H1 (cell line): ENCODE measurements around the gene MRPL3. TPM values are rescaled to one million over a fixed set of nuclear protein-coding genes. Genes with fewer than 3 reads are reported as not detected.

ENCODE experiments used
- CTCF ChIA-PET: fragments of 300-600 bp; sonication (Branson Sonifier 250); formaldehyde crosslinking; loops from one replicate; lab custom pipeline; 2021; ENCODE audit not compliant: partially characterized antibody; lab: Charles Lee
- POLR2A ChIA-PET: fragments of 300-600 bp; sonication (Branson Sonifier 250); formaldehyde crosslinking; loops from one replicate; lab custom pipeline; 2021; ENCODE audit warnings: inconsistent platforms; ENCODE audit not compliant: partially characterized antibody; lab: Charles Lee
- DNase-seq, 2 experiments: peaks; one replicate each; pipeline versions ENCODE4 v3.0.0 to v3.0.0-alpha.2; 2010 to 2022; ENCODE audit warnings: low spot score in 2 of 2, low read depth in 1 of 2, mixed read lengths in 1 of 2
- FAIRE-seq: peaks from 2 replicates; lab custom pipeline; 2011; peaks lifted over from hg19 to GRCh38; lab: Jason Lieb, UNC
- H2AFZ ChIP-seq: 2 replicates; pipeline ENCODE4 v1.8.1; 2012; ENCODE audit warnings: low read length, inconsistent platforms
- H2AK5ac ChIP-seq: 2 replicates; pipeline ENCODE4 v1.6.1; 2013; ENCODE audit warnings: low read depth, low read length
- H2BK120ac ChIP-seq: replicated peaks from 2 replicates; pipeline ENCODE3; 2013; ENCODE audit warnings: low read depth, low read length, inconsistent platforms
- H2BK12ac ChIP-seq: 2 replicates; pipeline ENCODE4 v1.6.1; 2013; ENCODE audit warnings: low read depth, low read length
- H2BK15ac ChIP-seq: 2 replicates; pipeline ENCODE4 v1.6.1; 2013; ENCODE audit warnings: low read length
- H2BK20ac ChIP-seq: 2 replicates; pipeline ENCODE4 v1.6.1; 2013; ENCODE audit warnings: low read length
- H2BK5ac ChIP-seq: 2 replicates; pipeline ENCODE4 v1.6.1; 2013; ENCODE audit warnings: low read depth, low read length
- H3K14ac ChIP-seq: 2 replicates; pipeline ENCODE4 v1.6.1; 2013; ENCODE audit warnings: inconsistent platforms; ENCODE audit not compliant: insufficient read length
- H3K18ac ChIP-seq: 2 replicates; pipeline ENCODE4 v1.6.1; 2013; ENCODE audit warnings: low read length; ENCODE audit errors: extremely low read depth
- H3K23ac ChIP-seq: 2 replicates; pipeline ENCODE4 v1.6.1; 2013; ENCODE audit warnings: inconsistent platforms; ENCODE audit not compliant: insufficient read length
- H3K23me2 ChIP-seq: 2 replicates; pipeline ENCODE4 v1.6.1; 2013; ENCODE audit warnings: low read depth, low read length
- H3K27ac ChIP-seq: 2 replicates; pipeline ENCODE4 v1.6.1; 2011; ENCODE audit warnings: low read depth, low read length, inconsistent platforms
- H3K27me3 ChIP-seq, 4 experiments: replicated peaks in 1 of 4; 1 replicate in 1 of 4; 2 replicates in 3 of 4; pipeline versions ENCODE4 v1.6.1 to v1.8.1; 2011 to 2013; ENCODE audit warnings: low read length in 3 of 4, mild to moderate bottlenecking in 3 of 4, inconsistent platforms in 2 of 4, mixed read lengths in 2 of 4, moderate library complexity in 1 of 4; ENCODE audit not compliant: control insufficient read depth in 3 of 4, insufficient read depth in 3 of 4; ENCODE audit errors: extremely low read depth in 1 of 4
- H3K36me3 ChIP-seq, 4 experiments: 2 replicates each; pipeline versions ENCODE4 v1.6.1 to v1.8.1; 2011 to 2013; ENCODE audit warnings: mild to moderate bottlenecking in 4 of 4, low read length in 3 of 4, moderate library complexity in 2 of 4, control low read depth in 1 of 4, inconsistent platforms in 1 of 4; ENCODE audit not compliant: insufficient read depth in 4 of 4, control insufficient read depth in 2 of 4
- H3K4ac ChIP-seq: replicated peaks from 2 replicates; pipeline ENCODE3; 2013; ENCODE audit warnings: low read length, low read depth, mixed read lengths, inconsistent platforms; ENCODE audit not compliant: insufficient read length
- H3K4me1 ChIP-seq, 4 experiments: replicated peaks in 1 of 4; 1 replicate in 1 of 4; 2 replicates in 3 of 4; pipeline versions ENCODE4 v1.6.1 to v1.8.1; 2011 to 2013; ENCODE audit warnings: low read length in 3 of 4, inconsistent platforms in 2 of 4, mixed read lengths in 1 of 4; ENCODE audit not compliant: insufficient read depth in 4 of 4, control insufficient read depth in 3 of 4
- H3K4me2 ChIP-seq, 2 experiments: 2 replicates each; pipeline versions ENCODE4 v1.6.1 to v1.8.1; 2011 to 2013; ENCODE audit warnings: low read depth in 2 of 2, low read length in 2 of 2, control low read depth in 1 of 2, inconsistent platforms in 1 of 2, mild to moderate bottlenecking in 1 of 2; ENCODE audit not compliant: insufficient read depth in 1 of 2
- H3K4me3 ChIP-seq, 4 experiments: fragments of 200-600, 300-600 bp in 1 of 4; sonication (generic), shearing (Covaris generic), sonication (Bioruptor Twin) in 1 of 4; 2 replicates each; pipeline versions ENCODE4 v1.5.1 to v1.8.1; 2011 to 2016; ENCODE audit warnings: low read length in 4 of 4, low read depth in 3 of 4, control low read depth in 2 of 4, inconsistent platforms in 2 of 4, mild to moderate bottlenecking in 2 of 4, mixed read lengths in 1 of 4, moderate library complexity in 1 of 4; ENCODE audit not compliant: insufficient read depth in 2 of 4; ENCODE audit errors: extremely low read depth in 1 of 4
- H3K56ac ChIP-seq: replicated peaks from 2 replicates; pipeline ENCODE3; 2013; ENCODE audit warnings: low read depth, mild to moderate bottlenecking, mixed read lengths, low read length, inconsistent platforms; ENCODE audit not compliant: insufficient read length
- H3K79me1 ChIP-seq: 2 replicates; pipeline ENCODE4 v1.6.1; 2013; ENCODE audit warnings: low read depth, low read length, control low read depth
- H3K79me2 ChIP-seq, 2 experiments: 2 replicates each; pipeline versions ENCODE4 v1.6.1 to v1.8.1; 2012 to 2013; ENCODE audit warnings: low read length in 2 of 2, mild to moderate bottlenecking in 2 of 2, inconsistent platforms in 1 of 2; ENCODE audit not compliant: insufficient read depth in 2 of 2, control insufficient read depth in 1 of 2
- H3K9ac ChIP-seq, 4 experiments: replicated peaks in 1 of 4; 1 replicate in 1 of 4; 2 replicates in 3 of 4; pipeline versions ENCODE4 v1.6.1 to v1.8.1; 2011 to 2013; ENCODE audit warnings: low read depth in 3 of 4, low read length in 3 of 4, control low read depth in 2 of 4, mild to moderate bottlenecking in 2 of 4, moderate library complexity in 2 of 4, inconsistent platforms in 1 of 4; ENCODE audit errors: extremely low read depth in 1 of 4
- H3K9me3 ChIP-seq, 2 experiments: 2 replicates each; pipeline versions ENCODE4 v1.6.1 to v1.8.1; 2012 to 2013; ENCODE audit warnings: mild to moderate bottlenecking in 2 of 2, moderate library complexity in 2 of 2, control low read depth in 1 of 2, inconsistent platforms in 1 of 2, low read depth in 1 of 2, low read length in 1 of 2, mixed read lengths in 1 of 2; ENCODE audit not compliant: insufficient read depth in 2 of 2
- H4K20me1 ChIP-seq, 2 experiments: replicated peaks in 1 of 2; 2 replicates each; pipeline versions ENCODE3 to v1.8.1; 2011 to 2013; ENCODE audit warnings: inconsistent platforms in 2 of 2, low read length in 2 of 2, mild to moderate bottlenecking in 1 of 2; ENCODE audit not compliant: insufficient read depth in 2 of 2, control insufficient read depth in 1 of 2
- H4K5ac ChIP-seq: 2 replicates; pipeline ENCODE4 v1.6.1; 2013; ENCODE audit warnings: low read length, low read depth, mixed read lengths, inconsistent platforms; ENCODE audit not compliant: insufficient read length
- H4K8ac ChIP-seq: 2 replicates; pipeline ENCODE4 v1.8.0; 2013; ENCODE audit warnings: mild to moderate bottlenecking, moderate library complexity, low read length, inconsistent platforms; ENCODE audit not compliant: insufficient read depth; ENCODE audit errors: extremely low read depth
- H4K91ac ChIP-seq: replicated peaks from 2 replicates; pipeline ENCODE3; 2013; ENCODE audit warnings: low read length, mixed read lengths, inconsistent platforms; ENCODE audit not compliant: insufficient read length
- CHD2 ChIP-seq: IDR thresholded peaks from 2 replicates; pipeline ENCODE4 v1.6.1; 2012; ENCODE audit warnings: low read length, improper control_type of control experiment
- MAX ChIP-seq: IDR thresholded peaks from 2 replicates; pipeline ENCODE4 v1.6.1; 2012; ENCODE audit warnings: inconsistent platforms
- WGBS, 2 experiments: shearing (Covaris generic) in 1 of 2; methylation state at CpG; one replicate each; pipeline versions ENCODE4 v1.1.6 to v1.1.7; 2013 to 2015; ENCODE audit warnings: low lambda C conversion rate in 2 of 2, mixed read lengths in 2 of 2, inconsistent platforms in 1 of 2, low coverage in 1 of 2, missing lambda C conversion rate in 1 of 2; ENCODE audit not compliant: insufficient replicate concordance in 2 of 2, insufficient coverage in 1 of 2, insufficient read length in 1 of 2; ENCODE audit errors: extremely low coverage in 1 of 2, missing lambda C conversion rate in 1 of 2; 5-methylcytosine and 5-hydroxymethylcytosine counted together
- polyA plus RNA-seq, 7 experiments: library from polyadenylated mRNA; depleted of rRNA in 3 of 7; stranded (reverse) in 5 of 7; unstranded in 2 of 7; fragments of >200 nt in 5 of 7; fragments of 200-250 nt in 2 of 7; gene quantifications; 1 replicate in 5 of 7; 2 replicates in 1 of 7; 4 replicates in 1 of 7; pipeline versions ENCODE4 v1.2.1 to v1.2.3, GENCODE V29; 2011 to 2013; ENCODE audit warnings: missing spikeins in 2 of 7, mixed read lengths in 2 of 7
- total RNA-seq: library from RNA; stranded (reverse); fragmentation: NEBNext Ultra II Directional; extraction: Animal tissue kit (Norgen Biotek cat#: 25700); gene quantifications from 2 replicates; pipeline ENCODE4 v1.2.1, GENCODE V29; 2021
- TF ChIP-seq, protein P1 (sequence below): IDR thresholded peaks from 2 replicates; pipeline ENCODE4 v1.6.1; 2011; ENCODE audit warnings: low read length, improper control_type of control experiment

Gene MRPL3
- total and polyA plus RNA-seq, 2 of the 8 experiments (the other 6 are each of a cell fraction or from before 2014, with no cell fraction given) = 164 to 175 TPM

- H3K14ac ChIP-seq = no peak overlapping the region
- FAIRE-seq (no peak), DNase-seq (no peak)
- H3K4me1 ChIP-seq = peaks cover 0 to 5% (median 3%) of the 10 kb centered on the region in 4 experiments; a peak in 3 of 7 replicates
- H3K9ac ChIP-seq = no peak overlapping the region
- H3K4ac ChIP-seq = no peak overlapping the region
- no peaks in the 10 kb centered on the region for H3K9me3 ChIP-seq
- H4K20me1 ChIP-seq = no peaks in the 10 kb centered on the region
- H2BK15ac ChIP-seq = no peak overlapping the region
- H2BK20ac ChIP-seq = no peak overlapping the region
- CTCF ChIA-PET = interaction anchor here (3.2 to 4.6 kb wide), 2 partner anchors 10 to 12 kb away, joined by 7 to 39 read pairs; no protein-coding TSS in a partner anchor
- no peaks in the 10 kb centered on the region for H3K36me3 ChIP-seq
- H2BK120ac ChIP-seq = no peak overlapping the region
- H4K8ac ChIP-seq = no peak overlapping the region; the same call in 1 of the 2 replicates
- no peak overlapping the region for H4K91ac ChIP-seq
- H2BK12ac ChIP-seq = no peak overlapping the region
- no peak overlapping the region for H2AK5ac ChIP-seq
- no peak overlapping the region for H4K5ac ChIP-seq
- H3K23me2 ChIP-seq = 0 out of 2 replicates have a peak, but pooled peaks cover 3% of the 10 kb centered on the region
- no peak overlapping the region for H3K56ac ChIP-seq
- H3K27ac ChIP-seq = no peak overlapping the region
- H3K27me3 ChIP-seq = no peaks in the 10 kb centered on the region
- POLR2A ChIA-PET = no interaction called here
- H2BK5ac ChIP-seq = no peak overlapping the region
- 73% methylated on average over 1 of the region's 1 CpG; no CpG with 5 or more reads in 1 of the 2 experiments for WGBS, 2 experiments
- H2AFZ ChIP-seq = no peak overlapping the region
- H3K23ac ChIP-seq = no peak overlapping the region
- H3K4me3 ChIP-seq = no peak overlapping the region
- H3K79me2 ChIP-seq = no peaks in the 10 kb centered on the region
- no peak overlapping the region for H3K4me2 ChIP-seq
- H3K79me1 ChIP-seq = no peaks in the 10 kb centered on the region
- H3K18ac ChIP-seq = no peak overlapping the region
- TF ChIP-seq, protein P1, sequence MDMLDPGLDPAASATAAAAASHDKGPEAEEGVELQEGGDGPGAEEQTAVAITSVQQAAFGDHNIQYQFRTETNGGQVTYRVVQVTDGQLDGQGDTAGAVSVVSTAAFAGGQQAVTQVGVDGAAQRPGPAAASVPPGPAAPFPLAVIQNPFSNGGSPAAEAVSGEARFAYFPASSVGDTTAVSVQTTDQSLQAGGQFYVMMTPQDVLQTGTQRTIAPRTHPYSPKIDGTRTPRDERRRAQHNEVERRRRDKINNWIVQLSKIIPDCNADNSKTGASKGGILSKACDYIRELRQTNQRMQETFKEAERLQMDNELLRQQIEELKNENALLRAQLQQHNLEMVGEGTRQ = no peak
- no peak for TF ChIP-seq CHD2
- no peak for TF ChIP-seq MAX
Observed at GRCh38 chr3:131538968-131539367, 36.2 kb upstream of the MRPL3 start.
